Cerebellar nuclear complex (tissue), 1 donor: ENCODE results near the gene PSMA6.
"Not testable (repeated sequence)": the region's sequence is repeated elsewhere in the genome, so short reads cannot be mapped to it uniquely, and the experiment has no call there.

Source experiments
- DNase-seq, 2 experiments: peaks; one replicate each; lab custom pipeline; 2025; lab: John Stamatoyannopoulos, UW

The PSMA6 gene

DNA sequence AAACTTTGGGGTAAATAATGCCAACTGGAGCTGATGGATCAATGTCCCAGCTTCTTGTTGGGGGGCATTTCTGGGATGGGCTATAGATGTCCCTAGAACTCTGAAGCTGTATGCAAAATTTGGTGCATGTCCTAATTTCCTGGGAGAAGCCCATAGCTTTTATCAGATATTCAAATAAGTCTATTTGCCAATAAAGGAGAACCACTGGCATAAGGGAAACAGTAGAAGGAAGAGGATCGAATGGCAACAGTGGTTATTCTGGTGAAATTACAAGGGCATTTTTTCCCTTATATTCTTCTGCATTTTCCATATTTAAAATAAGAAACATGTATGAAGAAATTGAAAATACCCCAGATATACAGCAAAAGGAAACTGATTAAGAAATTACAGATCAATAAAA lies 34.2 kb downstream of the PSMA6 start:
- DNase-seq: no peak

DNA sequence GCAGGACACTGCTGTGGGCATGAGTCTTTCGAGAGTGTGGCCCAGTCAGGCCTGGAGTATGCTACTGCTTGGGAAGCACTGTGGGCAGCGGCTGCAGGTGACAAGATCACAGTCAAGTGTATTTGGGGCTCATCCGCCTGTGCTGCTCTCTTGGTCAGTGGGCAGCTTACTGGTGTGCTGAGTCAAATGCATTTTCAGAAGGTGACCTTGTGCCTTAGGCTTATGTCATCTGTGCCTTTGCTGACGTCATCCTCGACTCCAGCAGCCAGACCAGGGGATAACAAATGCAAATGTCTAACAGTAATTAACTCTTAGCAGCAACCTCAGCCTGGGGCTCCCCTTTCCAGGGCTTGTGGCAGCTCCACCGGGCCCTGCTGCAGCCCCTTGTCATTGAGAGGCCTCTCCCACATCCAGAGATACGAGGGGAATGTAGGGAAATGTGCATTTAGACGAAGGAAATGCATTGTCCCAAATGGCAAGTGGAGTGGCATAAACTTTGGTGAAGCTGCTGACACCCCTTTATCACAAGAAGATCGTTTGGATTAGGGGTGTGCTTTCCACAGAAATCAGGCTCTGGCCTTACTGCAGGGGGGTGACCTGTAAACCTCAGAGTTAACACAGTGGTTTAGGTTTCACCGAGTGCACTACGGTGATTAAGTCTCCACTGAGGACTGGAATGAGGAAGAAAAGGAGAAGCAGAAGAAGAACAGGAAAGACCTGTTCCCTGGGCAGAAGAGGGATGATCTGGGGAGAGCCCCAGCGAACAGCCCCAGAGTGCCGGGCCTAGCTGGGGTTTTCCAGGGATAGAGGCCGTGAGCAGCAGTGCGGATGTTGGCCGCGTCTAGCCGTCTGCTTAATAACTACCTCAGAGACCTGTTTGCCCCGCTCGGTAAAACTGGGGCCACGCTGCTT lies 39.7 kb downstream of the PSMA6 start:
- DNase-seq: no peak

GRCh38 chr14:35332517-35333263 lies 40.5 kb downstream of the PSMA6 start:
- no peak for DNase-seq

- no peak for DNase-seq
Observed at GRCh38 chr14:35333264-35333730, 41.1 kb downstream of the PSMA6 start.

- no peak for DNase-seq
Observed at GRCh38 chr14:35333797-35334743, 41.9 kb downstream of the PSMA6 start.

- no peak for DNase-seq
Observed at GRCh38 chr14:35335388-35336092, 43.4 kb downstream of the PSMA6 start.

GRCh38 chr14:35336171-35336493 lies 44.0 kb downstream of the PSMA6 start:
- not testable (repeated sequence) for DNase-seq

DNA sequence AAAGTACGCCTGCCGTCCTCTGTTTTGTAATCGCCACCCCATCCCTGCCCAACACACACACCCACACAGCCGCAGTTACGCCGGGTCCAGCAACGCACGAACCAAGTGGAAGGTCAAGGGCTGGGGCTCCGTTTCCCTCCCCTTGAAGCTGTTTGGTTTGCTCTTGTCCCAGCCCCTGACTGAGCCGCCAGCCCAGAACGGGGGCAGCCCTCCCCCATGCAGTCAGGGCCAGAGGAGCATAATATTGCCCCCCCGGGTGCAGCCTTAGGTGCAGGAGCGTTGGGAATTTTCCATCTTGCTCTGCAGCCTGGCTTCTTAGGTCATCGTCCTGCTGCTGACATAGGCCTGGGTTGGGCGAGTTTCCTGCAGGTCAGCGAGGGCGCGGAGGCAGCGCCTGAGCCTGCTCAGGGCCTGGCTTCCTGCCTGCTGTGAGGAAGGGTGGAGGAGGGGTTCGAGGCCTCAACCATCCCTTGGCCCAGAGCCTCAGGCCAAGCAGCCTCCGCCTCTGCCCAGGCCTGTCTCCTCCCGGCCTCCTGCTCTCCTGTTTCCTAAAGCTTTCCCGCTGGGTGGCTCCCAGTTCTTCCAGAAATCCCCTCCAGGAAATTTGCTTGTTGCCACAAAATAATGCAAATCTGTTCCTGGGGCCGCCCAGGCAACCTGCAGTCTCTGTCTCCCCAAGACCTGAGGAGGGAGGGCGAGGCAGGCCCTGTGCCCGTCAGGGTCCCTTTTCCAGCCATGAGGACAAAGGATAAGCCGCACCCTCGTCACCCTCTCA lies 44.5 kb downstream of the PSMA6 start:
- no peak for DNase-seq

DNA sequence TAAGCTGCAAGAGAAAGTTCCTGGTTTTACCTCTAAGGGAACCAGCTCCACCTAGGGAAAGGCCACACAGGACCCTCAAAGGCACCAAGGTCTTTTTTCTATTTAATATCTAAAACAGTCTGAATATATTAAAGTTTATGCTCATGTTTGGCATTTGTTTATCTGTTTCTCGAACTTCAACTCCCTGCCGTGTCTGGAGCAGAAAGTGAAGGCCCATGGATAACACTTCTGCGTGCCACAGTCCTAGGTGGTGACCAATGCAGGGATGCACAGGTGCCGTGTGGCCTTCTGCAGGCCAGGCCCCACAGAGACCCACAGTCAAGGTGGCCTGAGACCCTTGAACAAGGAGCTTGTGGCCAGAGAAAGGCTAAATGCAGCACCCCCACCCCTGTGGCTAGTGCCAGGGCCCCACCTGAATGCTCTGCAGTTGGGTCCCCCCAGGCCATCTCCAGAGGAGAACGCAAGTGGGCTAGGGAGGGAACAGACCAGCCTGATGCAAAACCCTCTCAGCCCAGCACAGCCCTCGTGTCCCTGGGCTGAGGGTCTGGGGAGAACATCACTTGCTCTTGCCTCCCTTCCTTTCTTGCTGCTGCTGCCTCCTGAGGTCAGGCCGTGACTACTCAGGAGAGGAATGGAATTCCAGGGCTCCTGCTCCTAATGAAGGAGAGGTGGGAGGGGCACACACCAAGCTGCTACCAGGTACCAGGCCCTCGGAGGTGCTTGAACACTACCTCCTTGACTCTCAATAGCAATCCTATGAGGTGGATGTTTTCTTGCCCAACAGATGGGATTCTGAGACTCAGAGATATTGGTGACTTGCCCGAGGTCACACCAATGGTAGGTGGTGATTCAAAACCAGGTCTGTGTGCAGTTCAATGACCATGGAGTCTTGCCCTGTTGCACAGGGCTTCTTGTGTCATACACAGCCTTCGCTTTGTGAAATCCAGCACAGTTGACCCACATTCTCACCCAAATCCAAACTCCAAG lies 45.4 kb downstream of the PSMA6 start:
- DNase-seq: no peak

- no peak for DNase-seq
Observed at GRCh38 chr14:35338731-35339405, 46.7 kb downstream of the PSMA6 start.

DNA sequence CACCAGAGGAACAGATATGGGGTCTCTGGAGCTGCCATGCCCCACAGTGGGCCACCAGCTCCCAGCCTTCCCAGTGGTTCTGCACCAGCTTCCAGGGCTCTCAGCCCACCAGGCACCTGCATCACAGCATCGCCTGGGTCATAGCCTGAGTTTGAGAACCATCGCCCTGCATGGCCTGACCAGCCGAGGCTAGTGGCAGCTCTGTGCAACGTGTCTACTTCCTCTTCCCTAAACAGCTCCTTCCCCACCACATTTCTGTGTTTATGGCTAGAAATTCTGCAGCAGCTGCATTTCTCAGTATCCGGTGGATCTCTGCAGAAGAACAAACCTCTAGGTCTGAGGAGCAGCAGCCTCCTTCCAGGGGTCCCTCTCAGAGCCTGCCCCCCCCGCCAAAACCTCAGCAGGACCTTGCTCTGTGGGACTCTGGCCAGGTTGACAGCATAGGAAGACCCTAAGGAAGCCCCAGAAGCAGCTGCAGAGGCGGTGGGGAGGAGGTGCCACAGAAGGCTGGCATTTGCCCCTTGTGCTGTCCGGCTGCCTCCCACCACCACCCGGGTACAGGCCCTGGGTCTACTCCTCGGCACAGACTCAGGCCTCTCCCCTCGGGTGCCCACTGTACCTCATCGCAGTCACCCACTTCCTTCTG lies 47.7 kb downstream of the PSMA6 start:
- no peak for DNase-seq

DNA sequence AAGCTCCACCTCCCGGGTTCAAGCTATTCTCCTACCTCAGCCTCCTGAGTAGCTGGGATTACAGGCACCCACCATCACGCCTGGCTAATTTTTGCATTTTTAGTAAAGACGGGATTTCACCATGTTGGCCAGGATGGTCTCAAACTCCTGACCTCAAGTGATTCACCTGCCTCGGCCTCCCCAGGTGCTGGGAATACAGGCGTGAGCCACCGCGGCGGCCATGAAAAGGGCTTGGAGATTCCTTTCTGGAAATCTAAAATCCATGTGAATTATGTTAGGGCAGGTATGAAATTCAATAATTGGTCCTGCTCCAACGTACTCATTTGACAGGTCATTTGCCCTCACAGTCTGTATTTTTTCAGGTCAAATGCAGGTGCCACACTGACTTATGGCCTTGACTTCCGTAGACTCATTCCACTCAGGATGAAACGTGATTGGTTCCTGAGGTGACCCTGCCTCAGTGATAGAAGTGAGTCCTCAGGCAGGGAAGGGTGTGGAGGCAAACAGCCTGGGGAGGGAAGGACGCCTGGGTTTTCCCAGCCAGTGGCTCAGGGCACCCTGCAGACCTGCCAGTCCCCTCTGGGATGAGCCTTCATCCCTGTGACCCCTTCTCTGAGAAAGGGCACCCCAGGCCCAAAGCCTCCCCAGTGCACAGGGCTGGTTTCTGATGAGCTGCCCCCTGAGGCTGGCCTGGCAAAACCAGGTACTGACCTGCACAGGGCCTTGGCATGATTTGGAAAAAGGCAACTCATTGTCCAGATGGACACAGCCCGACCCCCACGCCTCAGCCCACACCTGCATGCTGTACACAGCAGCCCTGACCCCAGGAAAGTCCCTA lies 48.7 kb downstream of the PSMA6 start:
- DNase-seq: no peak

- no peak for DNase-seq
Observed at GRCh38 chr14:35341454-35341750, 49.2 kb downstream of the PSMA6 start.

- DNase-seq: no peak
Observed at GRCh38 chr14:35341751-35342488, 49.7 kb downstream of the PSMA6 start.

DNA sequence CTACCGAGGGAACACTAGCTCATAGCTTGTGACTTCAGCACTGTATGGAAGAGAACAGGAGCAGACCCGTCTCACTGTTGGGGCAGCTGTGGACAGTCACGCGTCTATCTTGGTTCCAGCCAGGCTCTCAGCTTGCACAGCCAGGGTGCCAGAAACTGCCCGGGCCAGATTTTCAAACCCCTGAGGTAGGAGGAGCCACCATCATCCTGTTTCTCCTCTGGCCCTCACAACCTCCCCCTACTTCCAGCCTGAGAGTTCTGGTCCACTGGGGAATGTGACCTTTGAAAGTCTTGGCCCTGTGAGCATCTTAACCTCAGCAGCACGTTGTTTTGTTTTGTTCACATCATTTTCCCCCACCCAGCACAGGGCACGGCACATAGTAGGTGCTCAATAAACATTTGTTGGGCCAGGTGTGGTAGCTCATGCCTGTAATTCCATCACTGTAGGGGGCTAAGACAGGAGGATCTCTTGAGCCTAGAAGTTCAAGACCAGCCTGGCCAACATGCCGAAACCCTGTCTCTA lies 50.4 kb downstream of the PSMA6 start:
- no peak for DNase-seq

- no peak for DNase-seq
Observed at GRCh38 chr14:35343702-35344101, 51.5 kb downstream of the PSMA6 start.
